ENCODE results near the gene RBL2.

DNA sequence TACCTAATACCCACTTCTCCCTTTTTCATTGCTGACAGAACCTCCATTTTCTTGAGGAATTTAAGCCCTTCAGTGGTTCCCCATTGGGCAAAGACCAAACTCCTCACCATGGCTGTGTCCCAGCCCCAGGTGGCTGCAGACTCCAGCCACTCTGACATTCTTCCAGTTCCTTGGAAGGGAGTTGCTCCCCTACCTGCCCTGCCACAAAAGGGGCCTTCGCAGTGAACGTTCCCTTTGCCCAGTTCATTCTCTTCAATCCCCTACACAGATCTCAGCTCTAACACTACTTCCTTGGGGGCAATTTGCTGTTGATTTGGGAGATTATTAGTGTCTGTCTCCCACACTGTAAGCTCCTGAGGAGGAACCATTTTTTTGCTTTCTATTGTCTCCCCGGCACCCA, 72.0 kb downstream of the RBL2 start:
- TF ChIP-seq EZH2 (IDR thresholded peaks at IDR 0.05) (no peak), POLR2AphosphoS5 (IDR thresholded peaks at IDR 0.05; ENCODE audit: borderline replicate concordance, low read depth, low read length) (no peak), FOXP2 (optimal IDR thresholded peaks at IDR 0.05; ENCODE audit: control extremely low read depth, extremely low read length, insufficient read depth) (no peak)

Data from SK-N-MC (cell line).